ENCODE data around the gene IQSEC2. TPM values are rescaled to one million over a fixed set of nuclear protein-coding genes. Genes with fewer than 3 reads are reported as not detected.

Gene IQSEC2
- total and polyA plus RNA-seq, 2 of the 13 experiments (the other 11 are each of a cell fraction or from before 2014, with no cell fraction given), result 0.13 to 0.21 TPM

DNA sequence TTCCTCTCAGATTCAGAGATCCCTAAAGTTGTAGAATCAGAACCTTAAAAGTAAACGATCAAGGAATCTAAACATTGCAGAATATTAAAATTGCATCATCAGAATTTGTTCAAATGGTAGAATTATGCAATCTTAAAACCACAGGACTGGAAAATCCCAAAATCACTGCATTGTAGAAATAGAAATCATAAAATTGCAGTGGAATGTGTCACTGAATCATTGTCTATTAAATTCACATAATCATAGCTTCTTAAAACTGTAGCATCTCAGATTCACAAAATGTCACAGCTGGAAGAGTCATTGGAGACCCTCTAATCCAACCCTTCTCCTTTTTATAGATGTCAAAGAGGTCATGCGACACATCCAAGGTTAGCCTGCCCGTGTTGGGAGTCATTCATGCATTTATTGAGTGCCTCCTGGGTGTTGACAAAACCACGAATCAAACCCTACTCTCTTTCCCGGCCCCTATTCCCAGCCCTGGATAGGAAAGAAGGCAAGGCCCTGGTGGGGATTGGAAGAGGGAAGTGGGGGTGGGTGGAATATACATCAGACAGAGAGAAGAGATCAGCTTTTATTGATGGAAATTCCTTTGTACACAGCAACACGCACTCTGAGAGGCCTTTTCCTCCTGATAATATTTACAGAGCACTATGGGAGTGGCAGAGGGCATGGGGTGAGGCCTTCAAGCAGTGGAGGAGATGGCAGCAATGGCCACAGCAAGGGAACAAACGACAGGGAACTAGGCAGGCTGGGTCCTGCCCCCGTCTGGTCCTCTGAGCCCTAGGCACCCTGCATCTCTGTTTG is 15.4 kb downstream of the IQSEC2 start:
- H3K4me1 ChIP-seq (ENCODE audit: insufficient read depth, low read length), result no peaks in the 10 kb centered on the region
- H3K36me3 ChIP-seq (replicated peaks in 1 of 2; ENCODE audit: control insufficient read depth in 1 of 2, insufficient read depth in 2 of 2, low read length in 2 of 2), result no peaks in the 10 kb centered on the region
- no peaks in the 10 kb centered on the region for H3K9me3 ChIP-seq (ENCODE audit: low read length)
- no TSS peak for BruUV-seq (replicated peaks)
- no peak overlapping the region for H3K4me2 ChIP-seq (ENCODE audit: low read depth, low read length)
- no peaks in the 10 kb centered on the region for H3K27me3 ChIP-seq (ENCODE audit: control insufficient read depth in 1 of 2, insufficient read depth in 2 of 2, low read length in 2 of 2)
- no peak for ATAC-seq
- H2AFZ ChIP-seq (ENCODE audit: low read length), result no peak overlapping the region
- FAIRE-seq, result no peak
- no peak for DNase-seq (ENCODE audit: low spot score)
- H3K9ac ChIP-seq (ENCODE audit: insufficient read depth, low read depth, low read length), result no peak overlapping the region
- H3K27ac ChIP-seq (ENCODE audit: extremely low read length, insufficient read depth, low read length), result no peak overlapping the region
- 17% methylated on average over 6 of the region's 8 CpGs for WGBS (ENCODE audit: low lambda C conversion rate)
- H4K20me1 ChIP-seq (ENCODE audit: insufficient read depth, low read length), result no peaks in the 10 kb centered on the region
- no peaks in the 10 kb centered on the region for H3K79me2 ChIP-seq (ENCODE audit: insufficient read depth, low read length)
- TF ChIP-seq, protein P1, sequence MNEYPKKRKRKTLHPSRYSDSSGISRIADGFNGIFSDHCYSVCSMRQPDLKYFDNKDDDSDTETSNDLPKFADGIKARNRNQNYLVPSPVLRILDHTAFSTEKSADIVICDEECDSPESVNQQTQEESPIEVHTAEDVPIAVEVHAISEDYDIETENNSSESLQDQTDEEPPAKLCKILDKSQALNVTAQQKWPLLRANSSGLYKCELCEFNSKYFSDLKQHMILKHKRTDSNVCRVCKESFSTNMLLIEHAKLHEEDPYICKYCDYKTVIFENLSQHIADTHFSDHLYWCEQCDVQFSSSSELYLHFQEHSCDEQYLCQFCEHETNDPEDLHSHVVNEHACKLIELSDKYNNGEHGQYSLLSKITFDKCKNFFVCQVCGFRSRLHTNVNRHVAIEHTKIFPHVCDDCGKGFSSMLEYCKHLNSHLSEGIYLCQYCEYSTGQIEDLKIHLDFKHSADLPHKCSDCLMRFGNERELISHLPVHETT (CRISPR knock-in tag; conservative IDR thresholded peaks at IDR 0.05), result no peak
- TF ChIP-seq, protein P2, sequence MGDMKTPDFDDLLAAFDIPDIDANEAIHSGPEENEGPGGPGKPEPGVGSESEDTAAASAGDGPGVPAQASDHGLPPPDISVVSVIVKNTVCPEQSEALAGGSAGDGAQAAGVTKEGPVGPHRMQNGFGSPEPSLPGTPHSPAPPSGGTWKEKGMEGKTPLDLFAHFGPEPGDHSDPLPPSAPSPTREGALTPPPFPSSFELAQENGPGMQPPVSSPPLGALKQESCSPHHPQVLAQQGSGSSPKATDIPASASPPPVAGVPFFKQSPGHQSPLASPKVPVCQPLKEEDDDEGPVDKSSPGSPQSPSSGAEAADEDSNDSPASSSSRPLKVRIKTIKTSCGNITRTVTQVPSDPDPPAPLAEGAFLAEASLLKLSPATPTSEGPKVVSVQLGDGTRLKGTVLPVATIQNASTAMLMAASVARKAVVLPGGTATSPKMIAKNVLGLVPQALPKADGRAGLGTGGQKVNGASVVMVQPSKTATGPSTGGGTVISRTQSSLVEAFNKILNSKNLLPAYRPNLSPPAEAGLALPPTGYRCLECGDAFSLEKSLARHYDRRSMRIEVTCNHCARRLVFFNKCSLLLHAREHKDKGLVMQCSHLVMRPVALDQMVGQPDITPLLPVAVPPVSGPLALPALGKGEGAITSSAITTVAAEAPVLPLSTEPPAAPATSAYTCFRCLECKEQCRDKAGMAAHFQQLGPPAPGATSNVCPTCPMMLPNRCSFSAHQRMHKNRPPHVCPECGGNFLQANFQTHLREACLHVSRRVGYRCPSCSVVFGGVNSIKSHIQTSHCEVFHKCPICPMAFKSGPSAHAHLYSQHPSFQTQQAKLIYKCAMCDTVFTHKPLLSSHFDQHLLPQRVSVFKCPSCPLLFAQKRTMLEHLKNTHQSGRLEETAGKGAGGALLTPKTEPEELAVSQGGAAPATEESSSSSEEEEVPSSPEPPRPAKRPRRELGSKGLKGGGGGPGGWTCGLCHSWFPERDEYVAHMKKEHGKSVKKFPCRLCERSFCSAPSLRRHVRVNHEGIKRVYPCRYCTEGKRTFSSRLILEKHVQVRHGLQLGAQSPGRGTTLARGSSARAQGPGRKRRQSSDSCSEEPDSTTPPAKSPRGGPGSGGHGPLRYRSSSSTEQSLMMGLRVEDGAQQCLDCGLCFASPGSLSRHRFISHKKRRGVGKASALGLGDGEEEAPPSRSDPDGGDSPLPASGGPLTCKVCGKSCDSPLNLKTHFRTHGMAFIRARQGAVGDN (CRISPR knock-in tag; IDR thresholded peaks at IDR 0.05), result no peak
- TF ChIP-seq, protein P3, sequence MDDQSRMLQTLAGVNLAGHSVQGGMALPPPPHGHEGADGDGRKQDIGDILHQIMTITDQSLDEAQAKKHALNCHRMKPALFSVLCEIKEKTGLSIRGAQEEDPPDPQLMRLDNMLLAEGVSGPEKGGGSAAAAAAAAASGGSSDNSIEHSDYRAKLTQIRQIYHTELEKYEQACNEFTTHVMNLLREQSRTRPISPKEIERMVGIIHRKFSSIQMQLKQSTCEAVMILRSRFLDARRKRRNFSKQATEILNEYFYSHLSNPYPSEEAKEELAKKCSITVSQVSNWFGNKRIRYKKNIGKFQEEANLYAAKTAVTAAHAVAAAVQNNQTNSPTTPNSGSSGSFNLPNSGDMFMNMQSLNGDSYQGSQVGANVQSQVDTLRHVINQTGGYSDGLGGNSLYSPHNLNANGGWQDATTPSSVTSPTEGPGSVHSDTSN (CRISPR knock-in tag; IDR thresholded peaks at IDR 0.05; ENCODE audit: borderline replicate concordance), result no peak
- TF ChIP-seq, protein P4, sequence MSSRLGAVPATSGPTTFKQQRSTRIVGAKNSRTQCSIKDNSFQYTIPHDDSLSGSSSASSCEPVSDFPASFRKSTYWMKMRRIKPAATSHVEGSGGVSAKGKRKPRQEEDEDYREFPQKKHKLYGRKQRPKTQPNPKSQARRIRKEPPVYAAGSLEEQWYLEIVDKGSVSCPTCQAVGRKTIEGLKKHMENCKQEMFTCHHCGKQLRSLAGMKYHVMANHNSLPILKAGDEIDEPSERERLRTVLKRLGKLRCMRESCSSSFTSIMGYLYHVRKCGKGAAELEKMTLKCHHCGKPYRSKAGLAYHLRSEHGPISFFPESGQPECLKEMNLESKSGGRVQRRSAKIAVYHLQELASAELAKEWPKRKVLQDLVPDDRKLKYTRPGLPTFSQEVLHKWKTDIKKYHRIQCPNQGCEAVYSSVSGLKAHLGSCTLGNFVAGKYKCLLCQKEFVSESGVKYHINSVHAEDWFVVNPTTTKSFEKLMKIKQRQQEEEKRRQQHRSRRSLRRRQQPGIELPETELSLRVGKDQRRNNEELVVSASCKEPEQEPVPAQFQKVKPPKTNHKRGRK (CRISPR knock-in tag; IDR thresholded peaks at IDR 0.05), result no peak
- no peak for TF ChIP-seq CCDC6 (CRISPR knock-in tag; IDR thresholded peaks at IDR 0.05)
- no peak for TF ChIP-seq MEF2D (CRISPR knock-in tag; IDR thresholded peaks at IDR 0.05)
- no peak for TF ChIP-seq TOPORS (CRISPR knock-in tag; IDR thresholded peaks at IDR 0.05)
- ChIA-PET POLR2A (no interaction called here), CTCF (ENCODE audit: low intra/inter-chr PET ratio, low total read pairs) (no interaction called here)
- intact Hi-C loops (cut with micrococcal nuclease; ENCODE audit: unreplicated experiment), result no loop called here
- no peak overlapping the region for H3K4me3 ChIP-seq (replicated peaks in 1 of 3; ENCODE audit: insufficient read depth in 1 of 3, low read depth in 2 of 3, low read length in 3 of 3)
- in situ Hi-C loops (cut with HindIII; ENCODE audit: extremely low pct_ligation_motif_present, low pct_unique_long_range_greater_than_20kb), result no loop called here
